ENCODE measurements around the gene VAV1. TPM values are rescaled to one million over a fixed set of nuclear protein-coding genes. Genes with fewer than 3 reads are reported as not detected.
"Not testable (repeated sequence)": the region's sequence is repeated elsewhere in the genome, so short reads cannot be mapped to it uniquely, and the experiment has no call there.

Gene VAV1
- total and polyA plus RNA-seq, 2 of the 8 experiments (the other 6 are each of a cell fraction or from before 2014, with no cell fraction given), result 0.21 to 0.22 TPM

GRCh38 chr19:6831084-6831483 lies 58.6 kb downstream of the VAV1 start:
- CTCF ChIA-PET (ENCODE audit: partially characterized antibody), result interaction anchor here (0.5 to 0.8 kb wide), 2 partner anchors 33 to 320 kb away, joined by 3 read pairs; no protein-coding TSS in a partner anchor
- not testable (repeated sequence) for H3K79me2 ChIP-seq (ENCODE audit: control insufficient read depth in 1 of 2, insufficient read depth in 2 of 2, low read length in 2 of 2)
- 80% methylated on average over 9 of the region's 9 CpGs; no CpG with 5 or more reads in 1 of the 2 experiments for WGBS, 2 experiments (ENCODE audit: extremely low coverage in 1 of 2, insufficient coverage in 1 of 2, insufficient read length in 1 of 2, insufficient replicate concordance in 2 of 2, low coverage in 1 of 2, low lambda C conversion rate in 2 of 2, missing lambda C conversion rate in 1 of 2)

More at GRCh38 chr19:6831084-6831483, 58.6 kb downstream of the VAV1 start:
- H3K4ac ChIP-seq (replicated peaks; ENCODE audit: insufficient read length, low read depth, low read length); H3K23me2 ChIP-seq (ENCODE audit: low read depth, low read length); H3K4me2 ChIP-seq (ENCODE audit: insufficient read depth in 1 of 2, low read depth in 2 of 2, low read length in 2 of 2); H2AK5ac ChIP-seq (ENCODE audit: low read depth, low read length); H4K8ac ChIP-seq (ENCODE audit: extremely low read depth, insufficient read depth, low read length); H2AFZ ChIP-seq (ENCODE audit: low read length); DNase-seq (ENCODE audit: low read depth in 1 of 2, low spot score in 2 of 2); H2BK12ac ChIP-seq (ENCODE audit: low read depth, low read length); H3K79me1 ChIP-seq (ENCODE audit: low read depth, low read length); H3K36me3 ChIP-seq (ENCODE audit: control insufficient read depth in 2 of 4, insufficient read depth in 4 of 4, low read length in 3 of 4); H2BK20ac ChIP-seq (ENCODE audit: low read length); H4K5ac ChIP-seq (ENCODE audit: insufficient read length, low read depth, low read length); H3K27me3 ChIP-seq (replicated peaks in 1 of 4; ENCODE audit: control insufficient read depth in 3 of 4, extremely low read depth in 1 of 4, insufficient read depth in 3 of 4, low read length in 3 of 4); H2BK120ac ChIP-seq (replicated peaks; ENCODE audit: low read depth, low read length); H3K27ac ChIP-seq (ENCODE audit: low read depth, low read length); H3K9ac ChIP-seq (replicated peaks in 1 of 4; ENCODE audit: extremely low read depth in 1 of 4, low read depth in 3 of 4, low read length in 3 of 4); H3K4me1 ChIP-seq (replicated peaks in 1 of 4; ENCODE audit: control insufficient read depth in 3 of 4, insufficient read depth in 4 of 4, low read length in 3 of 4); H3K18ac ChIP-seq (ENCODE audit: extremely low read depth, low read length); H3K56ac ChIP-seq (replicated peaks; ENCODE audit: insufficient read length, low read depth, low read length); H3K14ac ChIP-seq (ENCODE audit: insufficient read length); H3K23ac ChIP-seq (ENCODE audit: insufficient read length); FAIRE-seq; H2BK15ac ChIP-seq (ENCODE audit: low read length); H3K4me3 ChIP-seq (ENCODE audit: extremely low read depth in 1 of 4, insufficient read depth in 2 of 4, low read depth in 3 of 4, low read length in 4 of 4); H4K91ac ChIP-seq (replicated peaks; ENCODE audit: insufficient read length, low read length); H4K20me1 ChIP-seq (replicated peaks in 1 of 2; ENCODE audit: control insufficient read depth in 1 of 2, insufficient read depth in 2 of 2, low read length in 2 of 2); H2BK5ac ChIP-seq (ENCODE audit: low read depth, low read length): not testable (repeated sequence)
- H3K9me3 ChIP-seq (ENCODE audit: insufficient read depth in 2 of 2, low read depth in 1 of 2, low read length in 1 of 2), result peaks cover 28 to 72% of the 10 kb centered on the region in 2 experiments; a peak in 3 of 4 replicates
- POLR2A ChIA-PET (ENCODE audit: partially characterized antibody), result interaction anchor here (1.2 kb wide), 1 partner anchor 9 kb away, joined by 3 read pairs; no protein-coding TSS in a partner anchor

Measured in H1 (cell line).